ENCODE measurements around the gene HOXA7.

GRCh38 chr7:27202018-27202861 lies 45.8 kb upstream of the HOXA7 start:
- no peak for TF ChIP-seq CTCF (IDR thresholded peaks at IDR 0.05)
- no peak for TF ChIP-seq POLR2A (IDR thresholded peaks at IDR 0.05)
